IMR-90 (cell line): Measurements from ENCODE around the gene SPTLC3. TPM values are rescaled to one million over a fixed set of nuclear protein-coding genes. Genes with fewer than 3 reads are reported as not detected.

Experiments
- ATAC-seq: fragments of 200-7000 bp; cut with Tn5 transposase; 2 replicates; pipeline ENCODE4 v1.9.1; 2020; ENCODE audit warnings: low read depth, mild to moderate bottlenecking, moderate library complexity
- BruUV-seq: library from RNA; stranded (reverse); fragments of 400-500 nt; replicated peaks from 2 replicates; lab custom pipeline; 2021; lab: Mats Ljungman, UMichigan
- CTCF ChIA-PET: fragments of 300-600 bp; formaldehyde crosslinking; extraction: SDS; loops from one replicate; lab custom pipeline; 2021; ENCODE audit warnings: antibody characterized with exemption; lab: Yijun Ruan, JAX
- POLR2A ChIA-PET: fragments of 300-600 bp; sonication (Branson Sonifier 250); formaldehyde crosslinking; loops from one replicate; lab custom pipeline; 2022; ENCODE audit warnings: antibody characterized with exemption; ENCODE audit not compliant: unreplicated experiment; lab: Charles Lee
- DNase-seq: peaks from one replicate; pipeline ENCODE4 v3.0.0; 2013
- H2AFZ ChIP-seq: replicated peaks from 2 replicates; pipeline ENCODE3; 2013; ENCODE audit warnings: low read length, mild to moderate bottlenecking; ENCODE audit not compliant: poor library complexity
- H2AK5ac ChIP-seq: 2 replicates; pipeline ENCODE4 v1.6.1; 2013; ENCODE audit warnings: low read depth, low read length, inconsistent platforms
- H2AK9ac ChIP-seq: replicated peaks from 2 replicates; pipeline ENCODE3; 2013; ENCODE audit warnings: mild to moderate bottlenecking, low read depth, low read length, moderate library complexity; ENCODE audit not compliant: poor library complexity
- H2BK120ac ChIP-seq: 2 replicates; pipeline ENCODE4 v1.6.1; 2013; ENCODE audit warnings: low read depth, low read length, inconsistent platforms
- H2BK15ac ChIP-seq: 3 replicates; pipeline ENCODE4 v1.6.1; 2013; ENCODE audit warnings: low read depth, low read length, inconsistent platforms
- H2BK20ac ChIP-seq: 2 replicates; pipeline ENCODE4 v1.6.1; 2013; ENCODE audit warnings: low read depth, mild to moderate bottlenecking, inconsistent platforms, low read length, moderate library complexity
- H2BK5ac ChIP-seq: 2 replicates; pipeline ENCODE4 v1.6.1; 2013; ENCODE audit warnings: mild to moderate bottlenecking, low read depth, low read length, inconsistent platforms; ENCODE audit not compliant: poor library complexity, severe bottlenecking
- H3K14ac ChIP-seq: replicated peaks from 2 replicates; pipeline ENCODE4 v1.6.1; 2013; ENCODE audit warnings: low read depth, low read length, inconsistent platforms
- H3K18ac ChIP-seq: 2 replicates; pipeline ENCODE4 v1.6.1; 2013; ENCODE audit warnings: low read depth, low read length, control low read depth
- H3K23ac ChIP-seq: 2 replicates; pipeline ENCODE4 v1.6.1; 2013; ENCODE audit warnings: low read depth, low read length, inconsistent platforms
- H3K27ac ChIP-seq: 2 replicates; pipeline ENCODE4 v1.5.1; 2013; ENCODE audit warnings: mild to moderate bottlenecking, control low read depth, low read length; ENCODE audit not compliant: insufficient read depth
- H3K27me3 ChIP-seq: 2 replicates; pipeline ENCODE4 v1.6.1; 2013; ENCODE audit warnings: low read length; ENCODE audit not compliant: control insufficient read depth, insufficient read depth
- H3K36me3 ChIP-seq: 2 replicates; pipeline ENCODE4 v1.6.1; 2013; ENCODE audit warnings: low read length, mixed read lengths; ENCODE audit not compliant: control insufficient read depth, insufficient read depth
- H3K4ac ChIP-seq: 2 replicates; pipeline ENCODE4 v1.6.1; 2013; ENCODE audit warnings: low read depth, low read length, inconsistent platforms
- H3K4me1 ChIP-seq: 2 replicates; pipeline ENCODE4 v1.6.1; 2013; ENCODE audit warnings: low read length, mixed read lengths; ENCODE audit not compliant: control insufficient read depth, insufficient read depth
- H3K4me2 ChIP-seq: 2 replicates; pipeline ENCODE4 v1.6.1; 2013; ENCODE audit warnings: low read depth, mild to moderate bottlenecking, control low read depth, low read length, moderate library complexity
- H3K4me3 ChIP-seq: 2 replicates; pipeline ENCODE4 v1.5.1; 2013; ENCODE audit warnings: low read depth, mild to moderate bottlenecking, control low read depth, low read length, moderate library complexity; ENCODE audit not compliant: insufficient read depth
- H3K56ac ChIP-seq: 2 replicates; pipeline ENCODE4 v1.6.1; 2013; ENCODE audit warnings: low read length, inconsistent platforms; ENCODE audit not compliant: insufficient read depth; ENCODE audit errors: extremely low read depth
- H3K79me1 ChIP-seq, 2 experiments: 2 replicates each; pipeline ENCODE4 v1.6.1; 2013; ENCODE audit warnings: low read length in 2 of 2, inconsistent platforms in 1 of 2, low read depth in 1 of 2
- H3K9ac ChIP-seq: 2 replicates; pipeline ENCODE4 v1.6.1; 2013; ENCODE audit warnings: low read depth, low read length, control low read depth
- H3K9me1 ChIP-seq: 2 replicates; pipeline ENCODE4 v1.6.1; 2013; ENCODE audit warnings: low read length, inconsistent platforms; ENCODE audit not compliant: insufficient read depth
- H3K9me3 ChIP-seq: 2 replicates; pipeline ENCODE4 v1.6.1; 2013; ENCODE audit warnings: low read length; ENCODE audit not compliant: control insufficient read depth, insufficient read depth
- H4K20me1 ChIP-seq: 2 replicates; pipeline ENCODE4 v1.6.1; 2013; ENCODE audit warnings: low read length, inconsistent platforms; ENCODE audit not compliant: insufficient read depth
- H4K5ac ChIP-seq: 2 replicates; pipeline ENCODE4 v1.6.1; 2013; ENCODE audit warnings: mild to moderate bottlenecking, low read depth, low read length, control low read depth
- H4K8ac ChIP-seq, 2 experiments: 2 replicates each; pipeline ENCODE4 v1.6.1; 2013; ENCODE audit warnings: low read depth in 2 of 2, low read length in 2 of 2, control low read depth in 1 of 2, inconsistent platforms in 1 of 2
- H4K91ac ChIP-seq: 2 replicates; pipeline ENCODE4 v1.6.1; 2013; ENCODE audit warnings: low read depth, low read length, inconsistent platforms; ENCODE audit not compliant: insufficient read depth
- CEBPB ChIP-seq: IDR thresholded peaks from 2 replicates; pipeline ENCODE4 v1.6.1; 2012; ENCODE audit warnings: low read depth, low read length, improper control_type of control experiment
- ELK1 ChIP-seq: fragments of 150-350 bp; IDR thresholded peaks from 2 replicates; pipeline ENCODE4 v1.6.1; 2016; ENCODE audit warnings: low read depth, mild to moderate bottlenecking, low read length, moderate library complexity, borderline replicate concordance
- FOS ChIP-seq: fragments of 150-350 bp; IDR thresholded peaks from 2 replicates; pipeline ENCODE4 v1.6.1; 2016; ENCODE audit warnings: low read depth, low read length
- RFX5 ChIP-seq: IDR thresholded peaks from 2 replicates; pipeline ENCODE4 v1.8.0; 2012; ENCODE audit warnings: low read depth, mild to moderate bottlenecking, low read length, moderate library complexity
- WGBS, 2 experiments: methylation state at CpG; one replicate each; pipeline versions ENCODE4 v1.1.5 to v1.1.7; 2013; ENCODE audit warnings: missing lambda C conversion rate in 2 of 2; ENCODE audit not compliant: insufficient read length in 1 of 2; ENCODE audit errors: extremely low coverage in 2 of 2; 5-methylcytosine and 5-hydroxymethylcytosine counted together
- dilution Hi-C: fragments of 300-500 bp; cut with HindIII; formaldehyde crosslinking; loops from one replicate; pipeline ENCODE4 v1.14.3; 2018; ENCODE audit warnings: low sequenced_read_pairs; ENCODE audit not compliant: unreplicated experiment
- in situ Hi-C: fragments of 300-500 bp; cut with MboI; formaldehyde crosslinking; loops from 3 replicates; pipeline ENCODE4 v1.14.3; 2019; ENCODE audit warnings: low sequenced_read_pairs, inconsistent platforms, mixed read lengths
- intact Hi-C: fragments of 100-400 bp; cut with micrococcal nuclease; formaldehyde crosslinking; loops from 2 replicates; pipeline ENCODE4 v1.10.0; 2022
- polyA plus RNA-seq, 3 experiments: library from polyadenylated mRNA; depleted of rRNA; stranded (reverse); fragments of >200 nt; gene quantifications; 2 replicates each; pipeline ENCODE4 v1.2.3, GENCODE V29; 2012; ENCODE audit warnings: low replicate concordance in 1 of 3
- total RNA-seq: library from RNA; depleted of rRNA; stranded (reverse); fragments of >200 nt; gene quantifications from 2 replicates; pipeline ENCODE4 v1.2.3, GENCODE V29; 2012

SPTLC3 gene
- total and polyA plus RNA-seq, 2 of the 4 experiments (the other 2 are of a cell fraction): 0.44 to 1.6 TPM

- no peak overlapping the region for H3K23ac ChIP-seq
- H4K91ac ChIP-seq: no peak overlapping the region
- no peaks in the 10 kb centered on the region for H3K36me3 ChIP-seq
- H3K27ac ChIP-seq: no peak overlapping the region
- no peak overlapping the region for H2BK20ac ChIP-seq
- H2BK120ac ChIP-seq: no peak overlapping the region
- ChIA-PET CTCF (no interaction called here), POLR2A (no interaction called here)
- no CpG with 5 or more reads among the region's 3 CpGs for WGBS, 2 experiments
- no peak overlapping the region for H2AK9ac ChIP-seq
- no peak overlapping the region for H3K56ac ChIP-seq
- no peaks in the 10 kb centered on the region for H3K9me1 ChIP-seq
- H4K8ac ChIP-seq: no peak overlapping the region
- H3K27me3 ChIP-seq: no peaks in the 10 kb centered on the region
- H4K20me1 ChIP-seq: no peaks in the 10 kb centered on the region
- H3K4ac ChIP-seq: no peak overlapping the region
- ATAC-seq (no peak), DNase-seq (no peak)
- no peaks in the 10 kb centered on the region for H3K9me3 ChIP-seq
- in situ Hi-C loops (no loop called here), intact Hi-C loops (no loop called here), dilution Hi-C loops (no loop called here)
- TF ChIP-seq CEBPB (no peak), RFX5 (no peak), ELK1 (no peak), FOS (no peak)
- H2BK5ac ChIP-seq: no peak overlapping the region
- no peak overlapping the region for H2AK5ac ChIP-seq
- H3K9ac ChIP-seq: no peak overlapping the region
- no peak overlapping the region for H3K4me2 ChIP-seq
- H3K14ac ChIP-seq: no peak overlapping the region
- BruUV-seq: no TSS peak
- H3K4me3 ChIP-seq: no peak overlapping the region
- no peaks in the 10 kb centered on the region for H3K79me1 ChIP-seq
- H4K5ac ChIP-seq: no peak overlapping the region
- no peak overlapping the region for H2BK15ac ChIP-seq
- no peaks in the 10 kb centered on the region for H3K4me1 ChIP-seq
- H3K18ac ChIP-seq: no peak overlapping the region
- H2AFZ ChIP-seq: no peak overlapping the region
These were observed 19.1 kb upstream of the SPTLC3 start for GRCh38 chr20:12989586-12990115.
